Brain microvascular endothelial cell (primary cell): Measurements from ENCODE around the gene SGPL1.

Experiments used
- DNase-seq: peaks from one replicate; pipeline ENCODE4 v3.0.0-alpha.2; 2020
- H3K27ac ChIP-seq: fragments of 250-450 bp; sonication (Bioruptor Pico); 2 replicates; pipeline ENCODE4 v1.5.1; 2020; ENCODE audit warnings: mild to moderate bottlenecking, moderate library complexity
- H3K27me3 ChIP-seq: fragments of 250-450 bp; sonication (Bioruptor Pico); replicated peaks from 2 replicates; pipeline ENCODE4 v1.5.1; 2020; ENCODE audit warnings: mild to moderate bottlenecking
- H3K36me3 ChIP-seq: fragments of 250-450 bp; sonication (Bioruptor Pico); replicated peaks from 2 replicates; pipeline ENCODE4 v1.5.1; 2020; ENCODE audit warnings: mild to moderate bottlenecking
- H3K4me3 ChIP-seq: 2 replicates; pipeline ENCODE4 v1.5.1; 2011; ENCODE audit warnings: low read depth, mild to moderate bottlenecking, control low read depth, low read length, moderate library complexity
- in situ Hi-C: cut with HindIII; loops from 2 replicates; pipeline ENCODE4 v1.10.0; 2017; ENCODE audit warnings: low sequenced_read_pairs, low pct_ligation_motif_present
- TF ChIP-seq, protein P1 (sequence below): IDR thresholded peaks from 2 replicates; pipeline ENCODE4 v1.5.1; 2011; ENCODE audit warnings: low read depth, mild to moderate bottlenecking, moderate library complexity, low read length, control low read depth, inconsistent platforms; ENCODE audit errors: missing control alignments

Gene SGPL1

GRCh38 chr10:70911386-70911785 is 95.6 kb downstream of the SGPL1 start:
- TF ChIP-seq, protein P1, sequence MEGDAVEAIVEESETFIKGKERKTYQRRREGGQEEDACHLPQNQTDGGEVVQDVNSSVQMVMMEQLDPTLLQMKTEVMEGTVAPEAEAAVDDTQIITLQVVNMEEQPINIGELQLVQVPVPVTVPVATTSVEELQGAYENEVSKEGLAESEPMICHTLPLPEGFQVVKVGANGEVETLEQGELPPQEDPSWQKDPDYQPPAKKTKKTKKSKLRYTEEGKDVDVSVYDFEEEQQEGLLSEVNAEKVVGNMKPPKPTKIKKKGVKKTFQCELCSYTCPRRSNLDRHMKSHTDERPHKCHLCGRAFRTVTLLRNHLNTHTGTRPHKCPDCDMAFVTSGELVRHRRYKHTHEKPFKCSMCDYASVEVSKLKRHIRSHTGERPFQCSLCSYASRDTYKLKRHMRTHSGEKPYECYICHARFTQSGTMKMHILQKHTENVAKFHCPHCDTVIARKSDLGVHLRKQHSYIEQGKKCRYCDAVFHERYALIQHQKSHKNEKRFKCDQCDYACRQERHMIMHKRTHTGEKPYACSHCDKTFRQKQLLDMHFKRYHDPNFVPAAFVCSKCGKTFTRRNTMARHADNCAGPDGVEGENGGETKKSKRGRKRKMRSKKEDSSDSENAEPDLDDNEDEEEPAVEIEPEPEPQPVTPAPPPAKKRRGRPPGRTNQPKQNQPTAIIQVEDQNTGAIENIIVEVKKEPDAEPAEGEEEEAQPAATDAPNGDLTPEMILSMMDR: no peak
- Histone ChIP-seq H3K4me3 (no peak overlapping the region), H3K36me3 (no peaks in the 10 kb centered on the region), H3K27ac (no peak overlapping the region), H3K27me3 (peaks cover 16% of the 10 kb centered on the region)
- in situ Hi-C loops: no loop called here
- no peak for DNase-seq

DNA sequence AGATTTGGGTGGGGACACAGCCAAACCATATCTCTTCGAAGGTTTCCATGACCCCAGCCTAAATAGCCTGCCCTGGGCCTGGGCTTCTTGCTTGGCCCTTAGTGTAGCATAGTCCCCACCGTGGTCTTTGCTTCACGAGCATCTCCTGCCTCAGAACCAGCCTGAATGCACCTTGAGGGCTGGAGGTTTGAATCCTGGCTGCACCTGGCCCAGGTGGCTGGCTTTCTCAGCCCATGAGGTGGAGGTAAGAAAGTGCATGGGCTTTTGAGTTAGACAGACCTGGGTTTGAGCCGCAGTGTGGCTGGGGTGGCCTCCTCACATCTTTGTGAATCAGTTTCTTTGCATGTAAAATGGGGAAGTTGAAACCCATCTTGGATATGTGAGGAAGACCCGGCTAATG is 96.8 kb downstream of the SGPL1 start:
- Histone ChIP-seq H3K4me3 (no peak overlapping the region), H3K36me3 (no peaks in the 10 kb centered on the region), H3K27me3 (peaks cover 16% of the 10 kb centered on the region), H3K27ac (no peak overlapping the region)
- TF ChIP-seq, protein P1: no peak
- DNase-seq: no peak
- in situ Hi-C loops: no loop called here

- TF ChIP-seq, protein P1: no peak
- no peak for DNase-seq
- in situ Hi-C loops: no loop called here
- Histone ChIP-seq H3K36me3 (no peaks in the 10 kb centered on the region), H3K27me3 (peaks cover 16% of the 10 kb centered on the region), H3K4me3 (no peak overlapping the region), H3K27ac (no peak overlapping the region)
Observed at GRCh38 chr10:70913191-70913892, 97.6 kb downstream of the SGPL1 start.

DNA sequence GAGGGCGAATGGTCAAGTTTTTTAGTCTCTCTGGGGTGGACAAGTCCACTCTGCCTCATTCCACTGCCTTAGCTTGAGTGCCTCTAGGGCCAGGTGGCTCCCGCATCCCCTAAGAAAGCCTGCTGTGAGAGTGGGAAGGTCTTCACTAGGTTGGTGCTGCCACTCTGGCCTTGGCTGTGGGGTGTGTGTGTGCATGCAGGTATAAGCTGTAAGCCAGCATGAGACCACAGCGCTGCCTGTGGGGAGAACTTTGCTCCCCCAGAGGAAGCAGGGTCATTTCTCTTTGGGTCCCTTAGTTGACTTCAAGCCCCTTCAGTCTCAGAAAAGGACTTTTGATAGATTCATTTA is 98.1 kb downstream of the SGPL1 start:
- H3K27ac ChIP-seq: no peak overlapping the region
- TF ChIP-seq, protein P1: no peak
- in situ Hi-C loops: no loop called here
- peaks cover 16% of the 10 kb centered on the region for H3K27me3 ChIP-seq
- no peak for DNase-seq
- H3K36me3 ChIP-seq: no peaks in the 10 kb centered on the region
- no peak overlapping the region for H3K4me3 ChIP-seq

DNA sequence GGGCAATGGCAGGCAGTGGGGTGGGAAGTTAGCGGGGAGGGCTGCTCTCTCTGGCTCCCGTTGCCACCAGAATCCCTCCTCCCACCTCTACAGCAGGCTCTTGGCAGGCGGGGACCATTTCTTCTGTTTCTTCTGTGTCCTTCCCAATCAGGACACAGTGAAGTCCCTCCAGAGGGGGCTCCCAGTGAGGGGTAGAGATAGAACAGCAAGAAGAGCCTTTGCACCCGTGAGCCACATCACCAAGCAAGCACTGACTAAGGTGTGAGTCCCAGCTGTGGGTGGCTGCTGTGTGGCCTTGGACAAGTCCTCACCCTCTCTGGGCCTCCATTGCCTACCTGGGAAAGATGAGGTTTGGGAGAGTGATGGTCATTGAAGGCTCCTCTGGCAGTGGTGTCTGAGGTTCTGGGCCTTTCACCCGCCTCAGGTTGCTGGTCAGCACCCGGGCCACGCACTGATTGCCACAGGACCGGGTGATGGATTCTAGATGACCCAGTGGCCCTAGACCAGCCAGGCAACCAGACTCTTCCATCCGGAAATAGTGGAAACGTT is 98.6 kb downstream of the SGPL1 start:
- in situ Hi-C loops: no loop called here
- H3K27me3 ChIP-seq: peaks cover 18% of the 10 kb centered on the region
- TF ChIP-seq, protein P1: no peak

GRCh38 chr10:70915206-70915605 is 99.5 kb downstream of the SGPL1 start:
- Histone ChIP-seq H3K27me3 (peaks cover 18% of the 10 kb centered on the region), H3K4me3 (no peak overlapping the region), H3K27ac (no peak overlapping the region), H3K36me3 (no peaks in the 10 kb centered on the region)
- in situ Hi-C loops: no loop called here
- TF ChIP-seq, protein P1: no peak
- DNase-seq: no peak

More for the DNA sequence above, 98.6 kb downstream of the SGPL1 start:
- H3K36me3 ChIP-seq: no peaks in the 10 kb centered on the region
- no peak overlapping the region for H3K4me3 ChIP-seq
- H3K27ac ChIP-seq: no peak overlapping the region
- DNase-seq: no peak
